ENCODE measurements around the gene SLC45A3.

Gene SLC45A3

GRCh38 chr1:205669341-205670149, 10.8 kb downstream of the SLC45A3 start:
- in situ Hi-C loops (cut with HindIII; ENCODE audit: low sequenced_read_pairs), result no loop called here

DNA sequence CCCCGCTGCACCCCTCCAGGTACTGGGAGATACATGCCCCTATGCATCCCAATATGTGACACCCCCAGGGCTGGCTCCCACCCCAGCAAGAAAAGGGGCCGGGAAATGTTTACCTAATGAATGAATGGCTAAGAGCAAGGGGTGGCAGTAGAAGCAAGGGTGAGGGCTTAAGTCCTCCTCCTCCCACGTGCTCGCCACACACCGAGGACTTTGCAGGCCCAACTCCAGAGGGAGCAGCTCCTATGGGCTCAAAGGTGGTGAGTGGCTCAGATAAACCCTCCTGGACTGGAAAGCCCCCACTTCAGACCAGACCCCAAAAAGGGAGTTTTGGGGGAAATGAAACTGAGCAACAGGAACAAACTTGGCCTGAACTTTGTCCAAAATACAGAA, 11.4 kb downstream of the SLC45A3 start:
- in situ Hi-C loops (cut with HindIII; ENCODE audit: low sequenced_read_pairs), result no loop called here

GRCh38 chr1:205667909-205668643, 12.2 kb downstream of the SLC45A3 start:
- in situ Hi-C loops (cut with HindIII; ENCODE audit: low sequenced_read_pairs), result no loop called here

DNA sequence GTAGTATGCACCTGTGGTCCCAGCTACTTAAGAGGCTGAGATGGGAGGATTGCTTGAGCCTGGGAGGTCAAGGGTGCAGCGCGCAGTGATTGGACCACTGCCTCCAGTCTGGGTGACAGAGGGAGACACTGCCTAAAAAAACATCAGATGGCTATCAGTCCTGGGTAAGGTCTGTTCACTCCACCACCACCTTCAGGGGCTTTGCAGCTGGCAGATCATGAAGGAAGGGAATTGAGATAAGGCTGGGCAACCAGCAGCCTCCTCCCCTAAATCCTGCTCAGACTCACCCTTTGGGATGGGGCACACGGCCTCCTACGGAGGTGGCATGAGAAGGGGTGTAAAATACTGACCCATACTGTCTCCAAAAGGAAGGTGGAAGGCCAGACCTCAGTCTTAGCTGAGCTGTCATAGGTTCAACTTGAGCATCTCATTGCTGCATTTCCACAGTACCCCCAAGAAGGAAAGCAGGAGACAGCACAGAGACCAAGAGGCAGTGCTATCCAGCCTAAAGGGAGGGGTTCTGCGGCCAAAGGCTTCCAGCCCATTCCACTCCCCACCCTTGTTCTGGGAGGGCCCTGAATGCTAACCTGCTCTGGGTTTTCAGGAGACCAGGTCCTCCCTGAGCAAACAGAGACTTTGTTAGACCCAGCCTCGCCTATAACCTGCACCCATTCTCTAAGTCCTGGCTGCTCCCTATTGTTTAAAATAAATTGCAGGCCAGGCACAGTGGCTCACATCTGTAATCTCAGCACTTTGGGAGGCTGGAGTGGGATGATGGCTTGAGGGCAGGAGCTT, 13.7 kb downstream of the SLC45A3 start:
- in situ Hi-C loops (cut with HindIII; ENCODE audit: low sequenced_read_pairs), result no loop called here

GRCh38 chr1:205665201-205666045, 14.9 kb downstream of the SLC45A3 start:
- in situ Hi-C loops (cut with HindIII; ENCODE audit: low sequenced_read_pairs), result no loop called here

DNA sequence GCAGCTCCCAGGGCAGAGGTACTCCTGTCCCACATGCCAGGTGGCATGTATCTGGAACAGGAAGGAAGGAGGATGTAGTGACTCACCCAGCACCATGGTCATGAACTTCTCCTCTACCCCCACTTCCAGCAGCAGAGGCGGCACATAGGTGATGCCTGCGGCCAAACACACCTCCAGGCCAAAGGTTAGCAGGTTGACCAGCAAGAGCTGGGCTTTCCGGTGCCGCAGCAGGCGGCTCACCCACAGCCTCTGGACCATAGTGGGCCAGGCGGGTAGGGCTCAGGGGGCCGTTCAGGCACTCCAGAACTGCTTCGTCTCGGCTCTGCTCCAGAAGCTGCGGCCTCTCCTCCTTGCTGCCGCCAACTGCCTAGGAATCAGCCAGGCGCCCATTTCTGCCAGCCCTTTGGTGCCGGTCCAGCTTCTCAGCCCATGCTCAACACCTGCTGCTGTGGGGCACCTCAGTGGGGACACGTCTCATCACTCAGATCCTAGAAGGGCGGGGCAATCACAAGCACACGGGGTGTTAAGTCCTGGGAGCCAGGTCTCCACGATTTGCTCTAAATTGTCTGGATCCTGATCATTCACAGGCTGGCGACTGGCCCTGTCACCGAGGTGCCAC, 15.8 kb downstream of the SLC45A3 start:
- in situ Hi-C loops (cut with HindIII; ENCODE audit: low sequenced_read_pairs), result no loop called here

GRCh38 chr1:205663286-205663936, 16.9 kb downstream of the SLC45A3 start:
- in situ Hi-C loops (cut with HindIII; ENCODE audit: low sequenced_read_pairs), result no loop called here

- in situ Hi-C loops (cut with HindIII; ENCODE audit: low sequenced_read_pairs), result no loop called here
Measured at GRCh38 chr1:205662791-205663190, 17.5 kb downstream of the SLC45A3 start.

GRCh38 chr1:205662135-205662738, 18.1 kb downstream of the SLC45A3 start:
- in situ Hi-C loops (cut with HindIII; ENCODE audit: low sequenced_read_pairs), result no loop called here

DNA sequence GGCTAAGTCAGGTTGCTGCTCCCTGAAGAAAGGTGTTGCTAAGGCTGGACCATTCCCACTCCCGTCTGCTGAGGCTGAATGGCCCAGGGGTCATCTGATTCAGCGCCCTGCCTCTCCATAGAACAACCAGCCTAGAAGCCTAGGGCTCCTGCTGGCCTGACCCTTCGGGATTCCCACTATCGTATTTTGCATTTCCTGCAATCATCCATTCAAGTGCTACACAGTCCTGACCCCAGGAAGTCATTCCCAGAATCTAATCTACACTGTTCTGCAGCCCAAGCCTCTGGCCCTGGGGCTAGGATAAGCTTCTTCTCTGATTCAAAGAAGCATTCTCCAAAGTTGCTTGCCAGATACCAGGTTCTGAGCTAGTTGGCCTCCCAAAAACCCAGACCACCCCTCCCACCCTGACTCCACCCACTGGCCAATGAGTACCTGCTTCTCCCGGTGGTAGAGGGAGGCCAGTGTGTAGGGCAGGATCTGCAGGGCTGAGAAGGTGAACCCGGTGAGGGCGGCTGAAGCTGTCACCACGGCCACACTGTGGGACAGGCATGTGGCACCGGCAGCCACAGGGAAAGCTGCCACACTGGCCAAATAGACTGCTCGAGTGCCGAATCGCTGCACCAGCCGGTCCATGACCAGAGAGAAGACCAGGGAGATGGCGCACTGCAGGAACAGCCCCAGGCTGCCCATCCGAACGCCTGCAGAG, 18.7 kb downstream of the SLC45A3 start:
- in situ Hi-C loops (cut with HindIII; ENCODE audit: low sequenced_read_pairs), result no loop called here

DNA sequence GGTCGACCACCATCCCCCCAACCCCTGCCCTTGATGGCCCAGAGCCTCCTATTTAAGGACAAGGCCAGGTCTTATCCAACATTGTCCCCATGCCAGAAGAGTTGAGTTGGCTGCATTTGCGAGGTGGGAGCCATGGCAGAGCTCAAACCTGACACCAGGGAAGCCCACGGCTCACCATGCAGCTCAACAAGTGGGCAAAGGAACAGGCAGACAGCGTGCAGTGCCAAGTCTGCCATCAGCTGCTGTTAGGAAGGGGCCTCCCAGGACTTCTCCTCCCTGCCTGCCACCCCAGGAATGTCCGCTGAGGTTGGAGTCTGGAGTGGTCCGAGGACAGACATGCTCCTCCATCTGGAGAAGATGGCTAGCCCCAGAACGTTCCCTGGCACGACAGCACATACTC, 19.9 kb downstream of the SLC45A3 start:
- in situ Hi-C loops (cut with HindIII; ENCODE audit: low sequenced_read_pairs), result no loop called here

DNA sequence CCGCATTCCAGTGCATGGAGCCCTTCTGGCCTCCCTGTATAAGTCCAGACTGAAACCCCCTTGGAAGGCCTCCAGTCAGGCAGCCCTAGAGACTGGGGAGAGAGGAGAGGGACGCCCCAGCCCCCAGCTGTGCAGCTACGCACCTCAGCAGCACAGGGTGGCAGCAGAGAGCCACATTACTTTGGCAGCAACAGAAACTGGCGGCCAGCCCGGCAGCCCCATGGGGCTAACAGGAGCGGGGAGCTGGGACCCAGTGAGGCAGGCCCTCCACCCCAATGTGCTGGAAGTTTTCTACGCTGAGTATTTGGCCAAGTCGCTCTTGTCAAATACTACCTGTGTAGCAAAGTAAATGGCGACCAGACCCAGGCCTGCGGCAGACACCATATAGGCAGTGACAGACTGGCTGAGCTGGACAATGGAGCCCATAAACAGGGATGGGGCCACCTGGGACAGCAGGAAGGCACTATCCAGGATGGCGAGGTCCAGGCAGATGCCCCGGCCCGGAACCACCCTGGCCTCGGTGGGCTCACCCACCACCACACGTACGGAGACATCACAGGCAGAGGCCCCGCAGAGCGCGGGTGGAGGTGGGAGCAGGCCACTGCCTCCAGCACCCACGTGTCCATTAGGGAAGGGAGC, 21.2 kb downstream of the SLC45A3 start:
- in situ Hi-C loops (cut with HindIII; ENCODE audit: low sequenced_read_pairs), result no loop called here

- in situ Hi-C loops (cut with HindIII; ENCODE audit: low sequenced_read_pairs), result no loop called here
Measured at GRCh38 chr1:205656236-205656635, 24.1 kb downstream of the SLC45A3 start.

DNA sequence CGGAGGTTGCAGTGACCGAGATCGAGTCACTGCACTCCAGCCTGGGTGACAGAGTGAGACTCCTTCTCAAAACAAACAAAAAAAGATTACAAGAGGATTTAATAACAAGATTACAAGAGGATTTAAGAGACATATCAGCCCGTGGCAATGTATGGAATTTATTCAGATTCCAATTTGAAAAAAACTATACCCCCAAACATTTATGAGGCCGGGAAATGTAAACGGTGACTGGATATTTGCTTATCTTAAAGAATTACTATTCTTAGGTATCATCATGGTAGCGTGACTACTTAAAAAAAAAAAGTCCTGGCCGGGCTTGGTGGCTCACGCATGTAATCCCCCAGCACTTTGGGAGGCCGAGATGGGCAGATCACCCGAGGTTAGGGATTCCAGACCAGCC, 27.3 kb downstream of the SLC45A3 start:
- in situ Hi-C loops (cut with HindIII; ENCODE audit: low sequenced_read_pairs), result no loop called here

GRCh38 chr1:205650241-205650640, 30.1 kb downstream of the SLC45A3 start:
- in situ Hi-C loops (cut with HindIII; ENCODE audit: low sequenced_read_pairs), result no loop called here

DNA sequence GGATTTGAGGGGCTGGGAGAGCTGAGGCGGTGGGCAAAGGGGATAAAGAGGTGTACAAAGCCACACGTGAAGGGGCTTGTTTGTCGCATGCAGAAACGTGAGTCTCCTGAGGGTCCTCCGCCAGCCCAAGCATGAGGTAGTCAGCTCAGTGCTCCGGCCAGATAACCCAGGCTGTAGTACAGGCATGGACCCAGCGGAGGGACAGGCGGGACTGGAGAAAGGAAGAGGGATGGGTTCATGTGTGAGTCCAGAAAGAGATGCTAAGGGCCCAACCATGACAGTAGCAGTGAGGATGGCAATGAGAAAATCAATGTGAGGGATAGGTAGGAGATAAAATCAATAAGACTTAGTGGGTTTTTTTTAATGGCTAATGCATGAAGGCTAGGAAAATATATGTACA, 34.8 kb downstream of the SLC45A3 start:
- in situ Hi-C loops (cut with HindIII; ENCODE audit: low sequenced_read_pairs), result no loop called here

- in situ Hi-C loops (cut with HindIII; ENCODE audit: low sequenced_read_pairs), result no loop called here
Measured at GRCh38 chr1:205642679-205643307, 37.5 kb downstream of the SLC45A3 start.

- in situ Hi-C loops (cut with HindIII; ENCODE audit: low sequenced_read_pairs), result no loop called here
Measured at GRCh38 chr1:205639567-205639966, 40.7 kb downstream of the SLC45A3 start.

Measured in DLD1 (cell line).